ENCODE measurements around the gene P3H2.

Gene P3H2

GRCh38 chr3:190121383-190121782 is 686 bp upstream of the P3H2 start:
- TF ChIP-seq POLR2A (IDR thresholded peaks at IDR 0.05; ENCODE audit: extremely low read depth, insufficient read length) (no peak), MAX (IDR thresholded peaks at IDR 0.05; ENCODE audit: low read depth, low read length) (no peak), CTCF (IDR thresholded peaks at IDR 0.05; ENCODE audit: low read depth, low read length) (no peak), MYC (IDR thresholded peaks at IDR 0.05; ENCODE audit: low read depth, low read length) (no peak)
- H3K4me3 ChIP-seq (ENCODE audit: low read depth, low read length), result no peak overlapping the region
- no peak for DNase-seq (ENCODE audit: low read depth)

- TF ChIP-seq CTCF (IDR thresholded peaks at IDR 0.05; ENCODE audit: low read depth, low read length) (no peak), MAX (IDR thresholded peaks at IDR 0.05; ENCODE audit: low read depth, low read length) (no peak), MYC (IDR thresholded peaks at IDR 0.05; ENCODE audit: low read depth, low read length) (no peak), POLR2A (IDR thresholded peaks at IDR 0.05; ENCODE audit: extremely low read depth, insufficient read length) (no peak)
- DNase-seq (ENCODE audit: low read depth), result no peak
- no peak overlapping the region for H3K4me3 ChIP-seq (ENCODE audit: low read depth, low read length)
Measured at GRCh38 chr3:190121061-190121377, 322 bp upstream of the P3H2 start.

GRCh38 chr3:190119461-190120268 is 1.0 kb downstream of the P3H2 start:
- DNase-seq (ENCODE audit: low read depth), result no peak
- H3K4me3 ChIP-seq (ENCODE audit: low read depth, low read length), result no peak overlapping the region
- TF ChIP-seq MAX (IDR thresholded peaks at IDR 0.05; ENCODE audit: low read depth, low read length), result no peak
- TF ChIP-seq MYC (IDR thresholded peaks at IDR 0.05; ENCODE audit: low read depth, low read length), result no peak
- TF ChIP-seq CTCF (IDR thresholded peaks at IDR 0.05; ENCODE audit: low read depth, low read length), result no peak
- no peak for TF ChIP-seq POLR2A (IDR thresholded peaks at IDR 0.05; ENCODE audit: extremely low read depth, insufficient read length)

GRCh38 chr3:190118438-190118837 is 2.3 kb downstream of the P3H2 start:
- H3K4me3 ChIP-seq (ENCODE audit: low read depth, low read length), result no peak overlapping the region
- no peak for DNase-seq (ENCODE audit: low read depth)
- no peak for TF ChIP-seq POLR2A (IDR thresholded peaks at IDR 0.05; ENCODE audit: extremely low read depth, insufficient read length)
- no peak for TF ChIP-seq MAX (IDR thresholded peaks at IDR 0.05; ENCODE audit: low read depth, low read length)
- TF ChIP-seq CTCF (IDR thresholded peaks at IDR 0.05; ENCODE audit: low read depth, low read length), result no peak
- TF ChIP-seq MYC (IDR thresholded peaks at IDR 0.05; ENCODE audit: low read depth, low read length), result no peak

- DNase-seq (ENCODE audit: low read depth), result no peak
- no peak overlapping the region for H3K4me3 ChIP-seq (ENCODE audit: low read depth, low read length)
- no peak for TF ChIP-seq POLR2A (IDR thresholded peaks at IDR 0.05; ENCODE audit: extremely low read depth, insufficient read length)
- TF ChIP-seq CTCF (IDR thresholded peaks at IDR 0.05; ENCODE audit: low read depth, low read length), result no peak
- TF ChIP-seq MAX (IDR thresholded peaks at IDR 0.05; ENCODE audit: low read depth, low read length), result no peak
- no peak for TF ChIP-seq MYC (IDR thresholded peaks at IDR 0.05; ENCODE audit: low read depth, low read length)
Measured at GRCh38 chr3:190117981-190118380, 2.7 kb downstream of the P3H2 start.

Data from NB4 (cell line).